Stimulated activated CD8-positive, alpha-beta memory T cell treated with anti-CD3 and anti-CD28 coated beads, Interleukin-2, amount 100 ng/mL, for 48 hours (primary cell): Measurements from ENCODE around the gene CALN1.
"Not testable (repeated sequence)": the region's sequence is repeated elsewhere in the genome, so short reads cannot be mapped to it uniquely, and the experiment has no call there.

Experiments used
- DNase-seq, 2 donors: peaks; one replicate each; pipeline ENCODE4 v3.0.0-alpha.2; 2020; ENCODE audit warnings: low read depth in 2 of 2

Gene CALN1

DNA sequence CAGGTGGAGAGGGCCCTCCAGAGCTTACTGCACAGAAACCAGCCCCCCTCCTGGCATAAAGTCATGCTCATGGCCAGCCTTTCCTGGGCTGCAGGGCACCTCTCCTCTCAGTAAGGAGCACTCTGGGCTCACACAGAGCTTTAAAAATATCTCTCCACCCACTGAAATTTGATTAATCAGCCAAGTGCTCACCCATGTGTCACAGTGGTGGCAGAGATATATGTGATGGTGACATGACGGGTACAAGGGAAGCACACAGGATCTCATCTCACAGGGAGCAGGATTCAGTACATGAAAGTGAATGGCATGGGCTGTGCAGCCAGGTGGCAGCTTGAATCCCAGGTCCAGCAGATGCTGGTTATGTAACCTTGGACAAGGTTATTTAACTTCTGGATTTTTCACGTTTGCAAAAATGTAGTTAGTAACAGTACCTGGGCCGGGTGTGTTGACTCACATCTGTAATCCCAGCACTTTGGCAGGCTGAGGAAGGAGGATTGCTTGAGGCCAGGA lies 144.8 kb downstream of the CALN1 start:
- no peak for DNase-seq

DNA sequence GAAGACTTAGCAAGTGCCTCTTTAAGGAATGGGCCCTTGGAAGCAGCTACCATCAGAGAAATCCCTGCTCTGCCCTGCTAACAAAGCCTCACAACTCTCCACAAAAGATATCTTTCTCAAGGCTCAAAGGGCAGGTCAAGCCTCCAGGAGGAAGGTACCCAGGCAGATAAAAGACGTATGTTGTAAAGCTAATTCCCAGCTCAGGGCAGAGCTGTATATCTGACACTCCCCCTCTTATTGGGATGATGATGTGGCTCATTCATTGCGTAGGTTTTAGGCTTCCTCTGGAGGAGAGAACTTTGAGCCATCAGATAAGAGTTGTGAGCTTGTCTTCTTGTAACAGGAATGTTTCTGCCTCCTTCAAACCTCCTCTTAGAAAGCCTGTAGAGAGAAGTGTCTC lies 145.4 kb downstream of the CALN1 start:
- no peak for DNase-seq

DNA sequence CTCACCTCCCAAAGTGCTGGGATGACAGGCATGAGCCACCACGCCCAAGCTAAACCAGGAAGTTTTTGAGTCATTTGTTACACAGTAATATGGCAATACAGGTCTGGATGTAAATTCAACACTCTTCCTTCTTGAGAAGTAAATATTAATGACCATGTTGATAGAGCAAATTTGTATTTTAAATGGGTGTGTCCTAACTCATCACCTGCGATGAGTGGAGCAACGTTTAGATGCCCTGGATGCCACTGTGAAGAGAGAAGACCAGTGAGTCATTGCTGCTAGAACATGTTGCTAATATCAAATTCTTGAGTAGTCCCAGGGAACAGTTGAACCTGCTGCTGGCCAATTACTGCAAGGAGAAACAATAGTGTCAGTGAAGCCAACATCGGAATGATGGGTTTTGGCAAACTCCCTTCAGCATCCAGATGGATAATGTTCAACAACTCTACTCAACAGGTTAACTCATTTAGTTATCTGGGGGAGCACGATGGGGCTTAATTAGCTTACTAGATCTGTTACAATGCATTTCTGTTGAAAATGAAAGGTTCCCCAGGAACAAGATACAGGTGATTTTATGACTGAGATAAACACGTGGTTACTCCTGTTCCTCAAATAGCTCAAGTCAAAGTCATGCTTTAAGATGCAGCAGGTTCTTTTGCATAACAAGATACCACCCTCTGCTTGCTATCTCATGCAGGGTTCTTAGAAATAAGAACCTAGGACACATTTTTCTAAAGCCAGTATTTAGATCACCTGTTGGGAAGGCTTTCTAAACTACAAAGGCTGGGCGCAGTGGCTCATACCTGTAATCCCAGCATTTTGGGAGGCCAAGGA lies 146.8 kb downstream of the CALN1 start:
- DNase-seq, result no peak

DNA sequence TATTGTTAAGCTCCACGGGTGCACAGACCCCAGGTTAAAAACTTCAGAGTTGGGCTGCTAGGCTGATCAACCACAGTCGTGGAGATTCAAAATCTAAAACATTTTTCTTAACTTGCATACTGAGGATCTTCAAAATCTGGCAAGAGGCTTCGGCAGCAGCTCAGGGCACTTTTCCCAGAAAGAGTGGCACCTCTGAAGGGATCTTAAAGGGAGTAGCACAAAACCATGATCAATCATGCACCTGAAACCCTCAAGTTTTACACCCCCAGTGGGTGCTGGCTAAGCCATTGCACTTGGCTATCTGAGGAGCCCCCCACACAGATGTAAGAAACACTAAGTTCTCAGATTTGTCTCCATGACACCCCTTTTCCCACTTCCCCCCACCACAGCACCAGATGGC lies 151.7 kb downstream of the CALN1 start:
- DNase-seq, result no peak

DNA sequence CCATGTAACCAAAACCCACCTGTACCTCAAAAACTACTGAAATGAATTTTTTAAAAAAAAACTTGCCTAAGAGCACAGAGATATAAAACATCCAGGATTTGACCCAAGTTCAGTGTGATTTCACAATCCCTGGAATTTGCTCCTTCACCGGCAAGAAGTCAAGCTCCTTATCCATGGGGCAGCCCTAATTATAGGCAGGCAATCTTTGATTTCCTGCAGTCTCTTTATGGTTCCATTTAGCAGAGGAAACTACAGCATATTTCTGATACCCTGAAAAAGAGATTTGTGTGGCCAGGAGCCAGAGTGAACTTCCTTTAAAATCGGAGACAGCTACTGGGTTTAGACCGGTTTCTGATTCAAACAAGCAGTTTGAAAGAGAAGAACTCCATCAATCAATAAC lies 154.1 kb downstream of the CALN1 start:
- DNase-seq, result no peak

DNA sequence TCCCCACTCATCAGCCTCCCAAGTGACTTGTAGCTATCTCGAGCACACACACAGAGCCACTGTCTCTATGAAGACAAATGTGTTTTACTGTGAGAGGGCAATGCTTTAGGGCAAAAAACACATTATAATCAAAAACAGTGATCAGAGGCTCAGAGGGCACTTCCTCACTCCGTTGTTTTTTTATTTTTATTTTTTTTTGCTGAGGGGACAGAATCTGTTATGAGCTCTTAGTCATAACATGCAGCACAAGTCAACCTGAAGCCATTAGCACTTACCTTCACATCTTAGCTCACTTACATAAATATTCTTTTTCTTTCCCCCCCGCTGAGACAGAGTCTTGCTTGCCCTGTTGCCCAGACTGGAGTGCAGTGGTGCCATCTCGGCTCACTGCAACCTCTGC lies 157.7 kb downstream of the CALN1 start:
- DNase-seq, result no peak

DNA sequence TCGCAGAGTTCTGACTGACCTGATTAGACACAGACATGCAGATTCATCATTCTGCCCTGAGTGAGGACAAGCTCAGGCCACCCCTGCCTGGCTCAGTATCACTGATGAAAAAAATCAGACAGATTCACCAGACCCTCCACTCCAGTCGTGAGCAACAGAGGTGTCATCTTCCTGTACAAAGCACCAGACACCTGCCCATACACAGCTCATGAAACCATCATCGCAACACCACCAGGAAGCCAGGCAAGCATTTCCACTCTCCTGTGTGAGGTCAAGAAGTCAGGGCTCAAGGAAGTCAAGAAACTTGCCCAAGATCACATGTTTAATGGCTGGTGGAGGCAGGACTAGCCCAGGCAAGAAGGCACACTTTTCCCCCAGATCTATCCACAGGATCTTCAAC lies 163.0 kb downstream of the CALN1 start:
- no peak for DNase-seq

DNA sequence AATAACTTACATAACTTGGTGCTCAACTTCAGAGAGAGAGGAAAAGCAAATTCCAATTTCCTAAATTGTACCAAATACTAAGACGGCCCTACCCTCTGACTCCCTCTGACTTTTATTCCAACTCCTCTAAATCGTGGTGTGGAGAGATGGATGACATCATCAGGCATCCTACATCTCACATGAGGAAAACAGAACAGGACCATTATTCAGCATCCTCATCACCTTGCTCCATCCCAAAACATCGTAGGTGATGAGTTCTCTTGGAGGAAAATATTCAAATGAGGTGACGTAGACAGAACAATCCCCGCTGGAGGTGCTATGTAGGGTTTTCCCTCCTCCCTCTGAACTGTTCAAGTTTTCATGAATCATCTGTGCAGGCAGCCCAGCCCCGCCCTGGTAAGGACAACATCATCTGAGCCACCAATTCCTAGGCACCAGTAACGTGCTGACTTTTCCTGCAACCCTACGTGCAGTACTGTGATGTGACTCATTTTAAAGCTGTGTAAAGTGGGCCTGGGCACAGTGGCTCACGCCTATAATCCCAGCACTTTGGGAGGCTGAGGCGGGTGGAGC lies 167.2 kb downstream of the CALN1 start:
- DNase-seq, result no peak

DNA sequence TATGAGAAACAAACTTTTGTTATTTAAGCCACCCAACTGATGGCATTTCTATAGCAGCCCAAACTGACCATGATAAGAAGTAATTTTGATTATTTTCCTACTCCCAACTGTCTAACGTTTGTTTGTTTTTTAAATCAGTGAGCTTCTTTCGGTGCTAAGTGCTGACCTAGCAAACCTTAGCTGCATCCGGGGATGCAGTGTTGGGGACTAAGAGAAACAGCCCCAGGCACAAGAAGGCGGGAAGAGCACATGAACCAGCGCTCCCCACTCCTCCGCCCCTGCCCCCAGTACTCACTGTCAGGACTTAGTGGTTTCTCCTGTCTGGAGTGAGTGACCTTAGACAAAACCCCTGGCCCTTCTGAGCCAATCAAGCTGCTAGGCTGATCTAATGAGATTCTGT lies 168.8 kb downstream of the CALN1 start:
- no peak for DNase-seq

DNA sequence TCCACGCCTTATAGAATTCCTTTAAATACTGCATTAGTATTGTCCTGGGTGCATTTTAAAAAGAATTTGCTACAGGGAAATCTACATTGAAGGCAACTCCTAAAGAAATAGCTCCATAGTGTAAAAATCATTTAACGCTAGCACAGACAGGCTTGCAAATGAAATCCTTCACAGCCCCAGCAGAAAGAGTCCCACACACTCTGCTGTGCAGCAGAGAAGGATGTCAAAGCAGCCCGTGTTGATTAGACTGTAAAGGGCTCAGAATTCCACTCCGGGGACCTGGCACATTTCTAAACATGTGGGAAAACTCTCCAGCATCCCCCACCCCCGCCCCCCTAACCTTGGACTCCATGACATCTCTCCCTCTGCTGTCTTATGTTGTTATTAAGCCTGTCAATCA lies 176.8 kb downstream of the CALN1 start:
- DNase-seq, result no peak

DNA sequence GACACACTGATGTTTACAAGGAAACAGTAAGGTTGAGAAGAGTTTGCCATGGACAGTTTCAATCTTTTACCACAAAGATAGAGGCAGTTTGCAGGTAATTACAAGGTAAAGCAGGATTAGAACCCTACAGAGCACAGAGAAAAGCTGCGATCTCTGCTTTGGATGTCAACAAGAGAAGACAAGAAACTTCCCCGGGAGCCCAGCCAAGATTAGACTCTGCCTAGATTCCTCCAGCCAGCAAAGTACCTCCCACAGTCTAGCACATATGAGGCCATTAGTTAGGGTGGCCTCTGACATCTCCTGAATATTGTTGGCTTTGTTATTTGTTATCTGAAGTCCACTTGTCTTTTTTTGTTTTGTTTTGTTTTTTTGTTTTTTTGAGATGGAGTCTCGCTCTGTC lies 178.1 kb downstream of the CALN1 start:
- no peak for DNase-seq

DNA sequence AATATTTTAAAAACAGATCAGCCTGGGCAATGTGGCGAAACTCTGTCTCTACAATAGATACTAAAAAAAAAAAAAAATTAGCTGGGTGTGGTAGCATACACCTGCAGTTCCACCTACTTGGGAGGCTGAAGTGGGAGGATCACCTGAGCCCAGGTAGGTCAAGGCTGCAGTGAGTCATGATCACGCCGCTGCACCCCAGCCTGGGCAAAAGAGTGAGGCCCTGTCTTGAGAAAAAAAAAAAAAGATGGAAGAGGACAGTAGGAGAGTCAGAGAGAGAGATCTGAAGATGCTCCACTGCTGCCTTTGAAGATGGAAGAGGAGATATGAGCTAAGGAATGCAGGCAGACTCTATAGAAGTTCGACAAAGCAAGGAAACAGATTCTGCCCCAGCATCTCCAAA lies 181.9 kb downstream of the CALN1 start:
- no peak for DNase-seq

DNA sequence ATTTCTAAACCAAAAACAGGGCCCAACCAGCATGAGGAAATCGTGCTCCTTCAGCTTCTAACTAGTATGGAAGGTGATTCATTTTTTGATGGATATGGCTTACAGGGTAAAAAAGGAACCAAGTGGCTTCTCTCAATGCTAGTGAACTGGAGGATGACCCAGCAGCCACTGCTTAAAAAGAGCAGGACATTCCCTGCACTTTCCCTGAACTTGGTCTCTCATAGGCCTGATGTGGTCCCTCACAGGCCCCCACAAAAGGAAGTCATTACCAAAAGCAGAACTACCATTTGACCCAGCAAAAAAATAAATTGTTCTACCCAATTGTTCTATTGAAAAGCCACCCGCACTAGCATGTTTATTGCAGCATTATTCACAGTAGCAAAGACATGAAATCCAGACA lies 188.8 kb downstream of the CALN1 start:
- DNase-seq, result no peak

DNA sequence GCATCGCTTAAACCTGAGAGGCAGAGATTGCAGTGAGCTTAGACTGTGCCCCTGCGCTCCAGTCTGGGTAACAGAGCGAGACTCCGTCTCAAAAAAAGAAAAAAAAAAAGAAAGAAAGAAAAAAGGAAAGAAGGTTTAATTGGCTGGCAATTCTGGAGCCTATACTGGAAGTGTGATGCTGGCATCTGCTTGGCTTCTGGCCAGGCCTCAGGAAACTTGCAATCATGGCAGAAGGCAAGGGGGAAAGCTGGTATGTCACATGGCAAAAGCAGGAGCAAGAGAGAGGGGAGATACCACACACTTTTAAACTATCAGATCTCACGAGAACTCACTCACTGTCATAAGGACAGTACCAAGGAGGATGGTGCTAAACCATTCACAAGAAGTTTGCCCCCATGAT lies 190.0 kb downstream of the CALN1 start:
- no peak for DNase-seq

DNA sequence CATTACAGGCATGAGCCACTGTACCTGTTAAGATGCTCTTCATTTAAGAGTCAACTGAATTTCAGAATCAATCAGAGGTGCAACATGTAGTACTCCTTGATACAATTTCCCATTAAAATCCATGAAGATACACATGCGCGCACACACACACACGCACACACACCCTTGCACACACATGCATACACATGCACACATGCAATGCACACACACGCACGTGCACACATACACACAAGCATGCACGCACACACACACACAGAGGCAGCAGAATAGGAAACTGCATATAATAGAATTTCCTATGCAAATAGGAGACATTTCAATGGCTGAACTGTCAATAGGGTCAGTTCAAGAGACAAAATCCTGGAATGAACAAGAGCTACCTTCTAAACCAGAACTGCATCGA lies 192.6 kb downstream of the CALN1 start:
- no peak for DNase-seq

DNA sequence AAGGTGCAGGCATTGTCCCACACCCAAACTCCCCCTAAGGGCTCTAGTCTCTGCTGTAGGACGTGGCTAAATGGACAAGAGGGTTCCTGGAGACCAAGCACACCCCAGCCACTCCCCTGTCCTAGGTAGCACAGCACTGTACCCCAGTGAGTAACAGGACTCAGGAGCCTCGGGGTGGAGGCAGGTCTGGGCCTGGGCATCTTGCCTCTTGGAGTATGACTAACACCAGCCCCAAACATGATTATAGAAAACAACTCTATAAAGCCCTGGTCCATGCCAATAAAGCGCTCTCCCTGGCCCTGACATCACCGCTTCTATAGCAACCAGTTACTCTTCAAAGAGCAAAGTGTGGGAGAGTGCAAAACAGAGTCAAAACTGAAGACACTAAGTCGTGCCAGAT lies 195.0 kb downstream of the CALN1 start:
- no peak for DNase-seq

DNA sequence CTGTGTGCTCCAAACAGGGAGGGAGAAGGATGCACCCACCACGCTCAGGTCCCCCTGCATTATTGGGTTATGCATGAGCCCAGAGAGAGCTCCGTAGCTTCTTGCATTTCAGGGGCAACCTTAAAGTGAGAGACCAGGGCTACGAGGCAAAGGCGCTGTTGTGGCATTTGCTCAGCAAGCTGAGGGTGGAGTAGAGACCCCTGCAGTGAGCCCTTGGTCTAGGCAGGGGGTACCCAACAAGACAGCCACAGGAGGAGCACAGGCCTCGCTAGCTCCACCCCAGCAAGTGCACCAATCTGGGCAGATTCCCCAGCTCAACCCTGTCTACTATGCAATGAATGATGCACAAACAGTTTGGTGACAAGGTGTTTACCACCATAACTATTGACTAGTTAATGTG lies 198.4 kb downstream of the CALN1 start:
- no peak for DNase-seq

DNA sequence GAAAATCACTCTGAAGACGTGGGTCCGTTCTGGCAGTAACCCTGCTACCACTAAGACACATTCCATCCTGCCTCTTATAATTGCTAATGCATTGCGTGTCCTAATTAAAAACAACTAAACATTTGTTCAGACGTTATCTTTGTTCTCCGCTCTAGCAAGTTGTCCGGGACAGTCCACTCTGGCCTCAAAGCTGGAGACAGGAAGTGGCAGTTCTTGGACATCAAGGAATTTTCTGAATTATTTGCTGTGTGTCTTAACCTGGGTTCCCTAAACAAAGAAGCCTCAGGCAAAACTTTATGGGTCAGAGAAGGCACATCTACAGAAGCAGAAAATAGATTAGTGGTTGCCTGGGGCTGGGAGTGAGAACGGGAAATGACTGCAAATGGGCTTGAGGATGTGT lies 199.1 kb downstream of the CALN1 start:
- no peak for DNase-seq

DNA sequence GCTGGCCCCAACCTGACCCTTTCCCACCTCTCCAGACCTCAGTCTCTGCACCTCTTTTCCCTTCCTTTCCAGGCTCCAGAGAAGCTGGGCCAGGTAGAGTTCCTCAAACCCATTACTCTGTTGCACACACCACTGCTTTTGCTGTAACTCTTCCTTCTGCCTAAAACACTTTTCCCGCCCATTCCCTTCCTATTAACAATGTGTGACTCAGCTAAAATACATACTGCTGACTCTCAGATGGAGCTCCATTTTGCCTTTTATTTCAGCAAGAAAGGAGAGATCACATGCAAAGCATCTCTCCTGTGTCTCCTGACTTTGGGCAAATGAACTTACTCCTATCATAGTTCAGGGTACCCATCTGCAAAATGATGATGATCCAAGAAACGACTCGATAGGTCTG lies 201.0 kb downstream of the CALN1 start:
- DNase-seq, result no peak

DNA sequence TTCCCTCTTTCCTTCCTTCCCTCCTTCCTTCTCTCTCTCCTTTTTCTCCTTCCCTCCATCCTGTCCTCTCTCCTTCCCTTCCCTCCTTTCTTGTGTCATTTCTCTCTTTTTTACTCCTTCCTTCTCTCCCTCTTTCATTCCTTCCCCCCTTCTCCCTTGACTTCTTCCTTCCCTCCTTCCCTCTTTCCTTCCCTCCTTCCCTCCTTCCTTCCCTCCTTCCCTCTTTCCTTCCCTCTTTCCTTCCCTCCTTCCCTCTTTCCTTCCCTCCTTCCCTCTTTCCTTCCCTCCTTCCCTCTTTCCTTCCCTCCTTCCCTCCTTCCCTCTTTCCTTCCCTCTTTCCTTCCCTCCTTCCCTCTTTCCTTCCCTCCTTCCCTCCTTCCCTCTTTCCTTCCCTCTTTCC lies 203.1 kb downstream of the CALN1 start:
- not testable (repeated sequence) for DNase-seq

DNA sequence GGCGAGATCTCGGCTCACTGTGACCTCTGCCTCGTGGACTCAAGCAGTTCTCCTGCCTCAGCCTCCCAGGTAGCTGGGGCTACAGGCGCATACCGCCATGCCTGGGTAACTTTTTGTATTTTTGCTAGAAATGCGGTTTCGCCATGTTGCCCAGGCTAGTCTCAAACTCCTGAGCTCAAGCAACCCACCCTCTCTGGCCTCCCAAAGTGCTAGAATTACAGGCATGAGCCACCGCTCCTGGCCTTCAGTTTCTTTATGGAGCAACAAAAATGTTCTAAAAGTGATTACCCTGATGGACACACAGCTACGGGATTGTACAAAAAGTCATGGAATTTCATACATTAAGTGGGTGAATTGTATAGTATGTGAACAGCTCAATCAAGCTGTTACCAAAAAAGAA lies 216.0 kb downstream of the CALN1 start:
- DNase-seq, result no peak

DNA sequence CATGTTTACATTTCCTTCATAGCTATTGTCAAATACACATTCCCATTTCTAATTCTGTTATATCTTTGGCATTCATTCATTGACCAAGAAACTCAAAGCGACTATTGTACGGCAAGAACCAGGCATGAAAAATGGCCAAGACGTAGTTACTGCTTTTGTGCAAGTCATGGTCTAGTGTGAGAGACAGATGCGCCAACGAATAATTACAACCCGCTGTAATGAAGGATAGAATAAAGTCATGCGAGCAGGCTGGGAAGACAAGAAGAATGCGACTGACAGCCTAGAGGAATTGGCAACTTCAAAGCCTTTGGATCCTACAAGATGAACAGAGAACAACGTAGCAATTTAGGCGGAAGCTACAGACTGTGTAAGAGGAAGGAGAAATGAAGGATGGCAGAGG lies 221.2 kb downstream of the CALN1 start:
- no peak for DNase-seq

DNA sequence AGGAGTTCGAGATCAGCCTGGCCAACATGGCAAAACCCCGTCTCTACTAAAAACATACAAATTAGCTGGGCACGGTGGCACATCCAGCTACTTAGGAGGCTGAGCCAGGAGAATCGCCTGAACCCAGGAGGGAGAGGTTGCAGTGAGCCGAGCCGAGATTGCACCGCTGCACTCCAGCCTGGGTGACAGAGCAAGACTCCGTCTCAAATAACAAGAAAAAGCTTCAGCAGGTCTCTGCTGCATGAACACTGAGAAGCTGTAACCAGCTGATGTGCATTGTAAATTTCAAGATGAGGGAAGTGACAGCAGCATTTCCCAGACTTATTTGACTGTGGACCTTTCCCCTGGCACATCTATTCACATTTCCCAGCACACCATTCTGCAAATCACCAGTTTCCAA lies 222.0 kb downstream of the CALN1 start:
- DNase-seq, result no peak

DNA sequence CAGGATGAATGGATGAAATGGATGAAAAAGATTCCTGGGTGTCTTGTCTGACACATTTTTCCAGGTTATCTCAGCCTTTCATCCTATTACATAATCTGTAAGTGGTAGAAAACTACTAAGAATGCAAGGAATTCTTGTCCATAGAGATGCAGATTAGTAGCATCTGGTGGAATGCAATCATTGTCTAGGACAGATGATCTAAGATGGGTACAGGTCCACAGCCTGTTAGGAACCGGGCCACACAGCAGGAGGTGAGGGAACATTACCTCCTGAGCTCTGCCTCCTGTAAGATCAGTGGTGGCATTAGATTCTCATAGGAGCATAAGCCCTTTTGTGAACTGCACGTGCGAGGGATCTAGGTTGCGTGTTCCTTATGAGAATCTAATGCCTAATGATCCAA lies 225.0 kb downstream of the CALN1 start:
- no peak for DNase-seq
